ENCODE measurements around the gene USP8. TPM values are rescaled to one million over a fixed set of nuclear protein-coding genes. Genes with fewer than 3 reads are reported as not detected.
"Not testable (repeated sequence)": the region's sequence is repeated elsewhere in the genome, so short reads cannot be mapped to it uniquely, and the experiment has no call there.

The USP8 gene
- total RNA-seq, 1 donor from 2014 or later, result 75.4 TPM

DNA sequence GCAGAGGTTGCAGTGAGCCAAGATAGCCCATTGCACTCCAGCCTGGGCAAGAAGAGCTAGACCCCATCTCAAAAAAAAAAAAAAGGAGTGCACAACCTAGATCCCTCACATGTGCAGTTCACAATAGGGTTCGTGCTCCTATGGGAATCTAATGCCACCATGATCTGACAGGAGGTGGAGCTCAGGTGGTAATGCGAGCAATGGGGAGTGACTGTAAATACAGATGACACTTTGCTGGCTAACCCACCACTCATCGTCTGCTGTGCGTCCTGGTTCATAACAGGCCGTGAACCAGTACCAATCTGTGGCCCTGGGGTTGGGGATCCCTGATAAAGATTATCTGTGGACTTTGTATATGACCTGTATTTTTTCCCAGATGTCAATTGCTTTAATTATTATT, 16.7 kb downstream of the USP8 start:
- no peak for DNase-seq (ENCODE audit: low spot score)

DNA sequence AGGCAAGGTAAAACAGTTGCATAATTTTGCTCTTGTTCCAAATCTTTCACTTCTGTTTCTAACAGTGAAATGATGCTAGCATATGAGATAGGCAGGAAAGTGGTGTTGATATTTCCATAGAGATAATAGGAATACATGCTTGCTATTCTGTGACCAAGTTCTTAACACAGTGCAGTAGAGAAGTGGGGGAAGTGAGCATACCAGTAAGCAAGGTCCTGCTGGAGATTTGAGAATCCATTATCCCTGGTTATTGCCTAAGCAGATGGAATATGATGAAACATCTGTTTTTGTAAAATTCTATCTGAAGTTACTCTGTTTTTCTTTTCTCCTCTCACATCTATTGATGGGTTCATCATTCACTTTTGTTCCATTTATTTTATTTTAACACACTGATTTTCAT, 28.7 kb downstream of the USP8 start:
- DNase-seq (ENCODE audit: low spot score), result peak; percentile 10

DNA sequence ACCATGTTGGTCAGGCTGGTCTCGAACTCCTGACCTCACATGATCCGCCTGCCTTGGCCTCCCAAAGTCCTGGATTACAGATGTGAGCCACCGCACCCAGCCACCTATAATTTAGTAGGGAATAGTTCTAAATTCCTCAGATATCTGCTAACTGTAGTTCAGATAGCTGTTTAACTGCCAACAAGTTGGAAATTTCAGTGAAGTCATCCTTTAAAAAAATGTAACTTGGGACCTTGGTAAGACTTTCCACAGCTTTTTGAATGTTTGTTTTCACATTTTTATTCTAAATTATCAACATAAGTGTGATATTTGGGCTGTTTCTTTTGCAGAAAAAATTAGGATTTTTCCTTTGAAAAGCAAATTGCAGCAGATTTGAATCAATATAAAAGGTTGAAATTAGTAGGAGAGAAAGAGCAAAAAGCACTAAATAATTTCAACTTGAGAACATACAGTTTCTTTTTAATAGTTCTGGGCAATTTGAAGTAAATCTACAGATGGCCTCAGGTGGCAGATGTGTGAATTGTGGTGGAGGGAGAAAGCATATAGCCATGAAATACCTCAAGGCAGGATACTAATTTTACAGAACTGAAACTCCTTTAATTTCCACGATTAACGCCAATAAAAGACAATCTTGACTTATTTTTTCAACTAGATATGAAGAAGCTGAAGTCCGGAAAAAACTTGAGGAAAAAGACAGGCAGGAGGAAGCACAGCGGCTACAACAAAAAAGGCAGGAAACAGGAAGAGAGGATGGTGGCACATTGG, 34.3 kb downstream of the USP8 start:
- peak; percentile 50 for DNase-seq (ENCODE audit: low spot score)

DNA sequence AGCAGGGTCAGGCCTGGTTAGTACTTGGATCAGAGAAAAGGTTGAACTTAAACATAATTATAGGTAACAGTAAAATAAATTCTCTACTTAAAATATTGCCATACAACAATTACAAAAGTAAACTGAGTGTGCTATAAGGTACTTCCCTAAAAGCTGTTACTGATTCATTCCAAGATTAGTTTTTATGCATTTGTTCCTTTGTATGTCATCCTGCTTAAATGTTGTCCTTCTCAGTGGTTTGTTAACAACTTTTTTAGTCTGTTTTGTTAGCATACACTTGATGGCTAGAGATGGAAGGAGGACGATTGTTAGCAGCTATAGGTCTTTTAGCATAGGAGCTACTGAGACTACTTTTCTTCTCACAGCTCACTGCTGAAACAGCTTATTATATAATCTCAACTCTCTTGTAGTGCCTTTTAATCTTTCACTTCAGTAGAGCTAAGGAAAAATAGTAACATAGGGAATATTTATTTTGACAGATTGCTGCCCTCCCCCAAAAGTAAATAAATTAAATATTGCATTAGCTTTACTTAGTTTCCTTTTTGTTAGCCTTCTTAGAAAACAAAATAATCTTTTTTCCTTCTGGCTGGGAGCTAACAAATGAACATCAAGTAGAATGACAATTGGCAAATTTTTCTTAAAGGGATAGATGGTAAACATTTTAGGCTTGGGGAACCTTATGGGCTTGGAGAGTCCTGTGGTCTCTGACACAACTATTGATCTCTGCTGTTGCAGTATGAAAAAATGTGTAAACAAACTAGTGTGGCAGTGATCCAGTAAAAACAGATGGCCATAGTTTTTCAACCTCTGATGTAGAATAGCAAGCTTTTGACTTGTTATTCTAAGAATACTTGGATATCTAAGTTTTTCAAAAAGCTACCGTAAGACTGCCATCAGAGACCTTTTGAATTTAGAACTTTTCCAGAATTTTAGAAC, 39.5 kb downstream of the USP8 start:
- no peak for DNase-seq (ENCODE audit: low spot score)

DNA sequence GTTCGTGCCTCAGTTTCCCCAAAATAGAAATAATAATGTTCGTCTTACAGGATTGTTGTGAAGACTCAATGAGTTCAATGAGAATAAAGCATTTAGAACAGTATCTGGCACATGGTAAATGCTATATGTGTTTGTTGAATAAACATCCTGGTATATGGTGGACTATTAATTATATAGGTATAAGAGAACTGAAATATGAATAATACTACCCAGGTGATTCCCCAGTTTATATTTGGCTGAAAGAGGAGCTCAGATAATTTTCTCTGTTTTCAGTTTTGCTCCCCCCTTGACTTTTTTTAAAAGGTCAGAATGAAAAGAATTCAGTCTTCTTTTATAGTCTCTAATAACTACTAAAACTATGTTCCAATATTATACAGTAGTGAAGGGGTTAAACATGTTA, 46.9 kb downstream of the USP8 start:
- no peak for DNase-seq (ENCODE audit: low spot score)

DNA sequence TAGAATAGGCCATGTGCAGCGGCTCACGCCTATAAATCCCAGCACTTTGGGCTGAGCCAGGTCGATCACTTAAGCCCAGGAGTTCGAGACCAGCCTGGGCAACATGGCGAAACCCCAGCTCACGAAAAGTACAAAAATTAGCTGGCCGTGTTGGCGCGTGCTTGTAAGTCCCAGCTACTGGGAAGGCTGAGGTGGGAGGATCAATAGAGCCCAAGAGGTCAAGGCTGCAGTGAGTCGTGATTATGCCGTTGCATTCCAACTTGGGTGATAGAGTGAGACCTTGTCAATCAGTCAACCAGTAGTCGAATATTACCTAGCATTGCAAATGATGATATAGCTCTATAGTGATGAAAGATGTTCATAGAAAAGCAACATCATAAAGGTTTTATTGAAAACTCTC, 51.9 kb downstream of the USP8 start:
- no peak for DNase-seq (ENCODE audit: low spot score)

DNA sequence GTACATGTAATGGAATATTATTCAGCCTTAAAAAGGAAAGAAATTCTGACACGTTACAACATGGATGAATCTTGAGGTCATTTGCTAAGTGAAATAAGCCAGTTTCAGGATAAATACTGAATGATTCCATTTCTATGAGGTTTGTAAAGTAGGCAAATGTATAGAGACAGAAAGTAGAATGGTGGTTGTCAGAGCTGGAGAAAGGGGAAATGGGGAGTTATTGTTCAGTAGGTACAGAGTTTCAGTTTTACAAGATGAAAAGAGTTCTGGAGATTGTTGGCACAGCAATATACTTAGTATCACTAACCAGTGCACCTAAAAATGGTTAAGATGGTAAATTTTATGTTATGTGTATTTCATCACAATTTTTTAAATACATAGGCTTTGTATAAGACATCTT, 60.6 kb downstream of the USP8 start:
- no peak for DNase-seq (ENCODE audit: low spot score)

DNA sequence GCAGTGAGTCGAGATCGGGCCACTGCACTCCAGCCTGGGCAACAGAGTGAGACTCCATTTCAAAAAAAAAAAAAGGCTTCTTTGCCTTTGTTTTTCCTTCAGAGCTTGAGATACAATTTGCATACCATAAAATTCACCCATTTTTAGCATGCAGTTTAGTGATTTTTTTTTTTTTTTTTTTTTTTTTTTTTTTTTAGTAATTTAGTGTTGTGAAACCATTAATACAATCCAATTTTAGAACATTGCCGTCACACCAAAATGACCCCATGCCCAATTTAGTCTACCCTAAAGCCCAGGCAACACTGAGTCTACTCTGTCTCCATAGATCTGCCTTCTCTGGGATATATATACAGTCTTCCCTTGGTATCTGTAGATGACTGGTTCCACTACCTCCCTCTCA, 61.2 kb downstream of the USP8 start:
- no peak for DNase-seq (ENCODE audit: low spot score)

DNA sequence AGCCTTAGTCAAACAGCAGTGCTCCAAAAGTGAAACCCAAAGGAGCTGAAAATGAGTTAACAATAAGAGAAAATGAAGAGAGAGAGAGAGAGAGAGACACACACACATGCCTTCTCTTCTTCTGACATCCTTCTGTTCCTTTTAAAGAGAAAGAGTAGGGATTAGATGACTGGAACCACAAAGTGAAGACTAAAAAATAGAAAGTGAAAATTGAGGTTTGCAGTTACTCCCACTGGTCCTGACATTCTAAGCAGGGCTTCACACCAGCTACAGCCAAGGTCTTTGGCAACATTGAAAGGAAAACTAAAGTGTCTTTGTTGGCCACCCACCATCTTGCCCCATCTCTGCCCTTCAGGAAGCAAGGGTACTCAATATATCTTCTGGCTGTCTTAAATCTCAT, 63.1 kb downstream of the USP8 start:
- no peak for DNase-seq (ENCODE audit: low spot score)

DNA sequence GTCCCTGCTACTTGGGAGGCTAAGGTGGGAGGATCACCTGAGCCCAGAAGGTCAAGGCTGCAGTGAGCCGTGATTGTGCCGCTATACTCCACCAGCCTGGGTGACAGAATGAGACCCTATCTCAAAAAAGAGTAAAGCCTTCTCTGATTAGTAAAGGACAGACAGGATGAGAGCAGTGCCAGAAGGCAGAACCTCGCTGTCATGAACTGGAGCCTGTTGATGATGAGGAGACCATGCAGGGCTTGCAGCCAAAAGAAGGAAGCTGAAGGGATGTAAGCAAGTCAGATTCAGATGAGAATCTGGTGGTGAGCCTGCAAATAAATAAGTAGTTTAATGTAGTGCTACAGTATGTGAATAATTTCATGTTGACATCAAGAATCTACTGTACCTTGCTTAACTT, 69.4 kb downstream of the USP8 start:
- no peak for DNase-seq (ENCODE audit: low spot score)

DNA sequence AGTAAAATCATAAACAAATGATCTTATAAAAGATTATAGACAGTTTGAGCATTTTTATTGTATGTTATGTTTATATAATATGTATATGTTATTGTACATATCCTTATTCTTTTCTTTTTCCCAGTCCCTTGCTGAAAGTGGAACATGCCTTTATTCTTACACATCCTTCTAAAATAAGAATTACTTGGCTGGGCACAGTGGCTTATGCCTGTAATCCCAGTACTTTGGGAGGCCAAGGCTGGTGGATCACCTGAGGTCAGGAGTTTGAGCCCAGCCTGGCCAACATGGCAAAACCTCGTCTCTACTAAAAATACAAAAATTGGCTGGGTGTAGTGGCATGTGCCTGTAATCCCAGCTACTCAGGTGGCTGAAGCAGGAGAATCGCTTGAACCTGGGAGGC, 70.3 kb downstream of the USP8 start:
- DNase-seq (ENCODE audit: low spot score), result not testable (repeated sequence)

DNA sequence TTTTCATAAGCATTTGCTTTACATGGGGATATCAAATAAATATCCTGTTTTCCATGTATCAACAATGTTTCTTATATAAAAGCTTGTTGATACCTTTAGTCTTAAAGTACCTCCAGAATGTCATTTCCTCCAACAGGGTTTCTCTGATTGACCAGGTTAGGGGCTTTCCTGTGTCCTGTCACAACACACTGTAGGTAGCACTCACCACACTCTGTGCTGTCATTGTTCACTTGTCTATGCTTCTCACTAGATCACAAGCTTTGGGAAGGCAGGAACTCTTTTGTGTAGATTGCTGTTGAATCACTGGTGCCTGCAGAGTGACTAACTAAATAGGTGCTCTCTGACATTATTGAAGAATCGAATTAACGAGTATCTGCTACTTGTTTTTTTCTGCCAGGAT, 72.5 kb downstream of the USP8 start:
- DNase-seq (ENCODE audit: low spot score), result no peak

DNA sequence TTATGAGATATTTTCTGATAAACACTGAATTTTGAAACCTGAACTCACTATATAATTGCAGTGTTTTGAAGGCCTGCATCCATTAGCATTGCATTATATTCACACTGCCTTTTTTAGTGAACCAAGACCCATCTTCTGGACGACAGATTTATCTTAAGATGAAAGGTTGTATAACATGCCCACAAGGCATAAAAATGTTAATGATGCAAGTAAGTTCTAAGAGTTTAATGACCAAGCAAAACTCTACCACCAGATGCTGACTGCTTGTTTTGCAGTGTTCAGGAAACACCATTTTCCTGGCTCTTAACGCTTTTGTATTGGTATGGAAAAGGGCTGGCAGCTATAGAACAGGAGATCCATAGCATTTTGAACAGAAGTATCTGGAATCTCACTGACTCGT, 76.1 kb downstream of the USP8 start:
- no peak for DNase-seq (ENCODE audit: low spot score)

DNA sequence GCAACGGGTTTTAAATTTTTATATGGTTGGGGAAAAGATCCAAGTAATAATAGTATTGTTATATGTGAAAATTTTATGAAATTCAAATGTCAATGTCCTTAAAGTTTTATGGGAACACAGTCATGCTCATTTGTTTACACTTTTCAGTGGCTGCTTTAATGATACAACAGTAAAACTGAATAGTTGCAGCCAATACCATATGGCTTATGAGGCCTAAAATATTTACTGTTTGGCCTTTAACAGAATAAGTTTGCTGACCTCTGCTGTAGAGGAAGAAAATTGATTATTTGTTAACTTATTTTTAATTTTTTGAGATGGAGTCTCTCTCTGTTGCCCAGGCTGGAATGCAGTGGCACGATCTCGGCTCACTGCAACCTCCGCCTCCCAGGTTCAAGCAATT, 77.6 kb downstream of the USP8 start:
- DNase-seq (ENCODE audit: low spot score), result no peak

DNA sequence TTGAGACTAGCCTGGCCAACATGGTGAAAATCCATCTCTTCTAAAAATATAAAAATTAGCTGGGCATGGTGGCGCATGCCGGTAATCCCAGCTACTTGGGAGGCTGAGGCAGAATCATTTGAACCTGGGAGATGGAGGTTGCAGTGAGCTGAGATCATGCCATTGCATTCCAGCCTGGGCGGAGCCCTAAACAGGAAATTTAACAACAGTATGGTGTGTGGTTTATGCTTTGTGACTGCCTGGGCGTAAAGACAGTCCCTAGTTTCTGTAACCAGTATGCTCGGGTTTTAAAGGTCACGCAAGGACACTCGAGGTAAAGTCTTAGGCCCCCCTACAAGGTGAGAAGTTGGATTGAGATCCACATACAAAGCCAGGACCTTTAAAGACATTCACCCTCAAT, 78.9 kb downstream of the USP8 start:
- DNase-seq (ENCODE audit: low spot score), result no peak

DNA sequence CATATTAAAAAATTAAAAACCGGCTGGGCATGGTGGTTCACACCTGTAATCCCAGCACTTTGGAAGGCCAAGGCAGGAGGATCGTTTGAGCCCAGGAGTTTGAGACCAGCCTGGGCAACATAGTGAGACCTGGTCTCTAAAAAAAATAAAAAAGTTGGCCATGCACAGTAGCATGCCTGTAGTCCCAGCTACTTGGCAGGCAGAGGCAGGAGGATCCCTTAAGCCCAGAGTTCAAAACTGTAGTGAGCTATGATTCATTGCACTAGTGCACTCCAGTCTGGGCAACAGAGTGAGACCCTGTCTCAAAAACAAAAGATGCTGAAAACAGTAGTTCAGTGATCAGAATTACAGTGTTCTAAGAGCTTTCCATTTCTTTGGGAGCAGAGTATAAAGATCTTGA, 81.5 kb downstream of the USP8 start:
- not testable (repeated sequence) for DNase-seq (ENCODE audit: low spot score)

DNA sequence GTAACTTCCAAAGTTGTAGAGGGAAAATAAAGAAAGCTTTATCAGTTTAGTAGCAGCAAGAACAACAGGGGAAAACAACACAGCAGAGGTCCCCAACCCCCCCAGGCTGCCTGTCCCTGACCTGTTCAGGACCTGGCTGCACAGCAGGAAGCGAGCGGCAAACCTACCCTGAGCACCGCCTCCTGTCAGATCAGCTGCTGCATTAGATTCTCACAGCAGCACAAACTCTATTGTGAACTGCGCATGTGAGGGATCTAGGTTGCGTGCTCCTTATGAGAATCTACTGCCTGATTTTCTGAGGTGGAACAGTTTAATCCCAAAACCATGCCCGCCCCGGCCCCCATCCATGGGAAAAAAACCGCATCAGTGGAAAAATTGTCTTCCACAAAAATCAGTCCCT, 81.9 kb downstream of the USP8 start:
- peak; percentile 10 for DNase-seq (ENCODE audit: low spot score)

DNA sequence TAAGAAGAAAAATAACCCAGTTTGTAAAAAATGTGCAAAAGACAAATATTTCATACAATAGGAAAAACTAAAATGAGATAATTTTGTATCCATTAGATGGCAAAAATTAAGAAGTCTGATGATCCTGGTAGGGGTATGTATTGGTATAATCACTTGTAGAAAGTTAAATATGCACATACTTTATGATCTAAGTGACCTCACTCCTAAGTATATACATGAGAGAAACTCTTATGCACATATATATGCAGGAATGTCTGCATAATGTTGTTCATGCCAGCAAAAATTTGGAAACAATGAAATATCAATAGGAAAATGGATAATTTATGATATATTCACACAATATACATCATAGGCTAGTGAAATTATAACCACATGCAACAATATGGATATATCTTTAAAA, 88.8 kb downstream of the USP8 start:
- DNase-seq (ENCODE audit: low spot score), result no peak

DNA sequence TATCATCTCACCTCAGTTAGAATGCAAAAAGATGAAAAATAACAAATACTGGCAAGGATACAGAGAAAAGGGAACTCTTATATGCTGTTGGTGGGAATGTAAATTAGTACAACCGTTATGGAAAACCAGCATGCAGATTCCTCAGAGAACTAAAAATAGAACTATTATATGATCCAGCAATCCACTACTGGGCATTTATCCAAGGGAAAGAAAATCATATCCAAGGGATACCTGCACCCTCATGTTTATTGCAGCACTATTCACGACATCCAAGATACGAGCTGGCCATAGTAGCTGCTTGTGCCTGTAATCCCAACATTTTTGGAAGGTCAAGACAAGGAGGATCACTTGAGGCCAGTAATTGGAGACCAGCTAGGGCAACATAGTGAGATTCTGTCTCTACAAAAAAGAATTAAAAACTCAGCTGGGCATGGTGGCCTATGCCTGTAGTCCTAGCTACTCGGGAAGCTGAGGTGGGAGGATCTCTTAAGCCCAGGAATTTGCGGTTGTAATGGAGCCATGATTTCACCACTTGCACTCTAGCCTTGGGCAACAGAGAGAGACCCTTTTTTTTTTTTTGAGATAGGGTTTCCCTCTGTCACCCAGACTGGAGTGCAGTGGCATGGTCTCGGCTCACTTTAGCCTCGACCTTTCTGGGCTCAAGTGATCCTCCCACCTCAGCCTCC, 95.7 kb downstream of the USP8 start:
- DNase-seq (ENCODE audit: low spot score), result no peak

DNA sequence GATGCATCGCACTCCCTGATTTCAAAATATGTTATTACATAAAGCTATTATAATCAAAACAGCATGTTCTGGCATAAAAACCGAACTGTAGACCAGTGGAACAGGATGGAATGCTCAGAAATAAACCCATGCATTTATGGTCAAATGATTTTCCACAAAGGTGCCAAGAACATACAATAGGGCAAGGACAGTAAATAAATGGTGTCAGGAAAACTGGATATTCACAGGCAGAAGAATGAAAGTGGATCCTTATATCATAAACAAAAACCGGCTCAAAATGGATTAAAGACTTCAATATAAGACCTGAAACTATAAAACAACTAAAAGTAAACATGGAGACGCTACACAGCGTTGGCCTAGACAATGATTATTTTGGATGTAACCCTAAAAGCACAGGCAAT, 99.6 kb downstream of the USP8 start:
- no peak for DNase-seq (ENCODE audit: low spot score)

DNA sequence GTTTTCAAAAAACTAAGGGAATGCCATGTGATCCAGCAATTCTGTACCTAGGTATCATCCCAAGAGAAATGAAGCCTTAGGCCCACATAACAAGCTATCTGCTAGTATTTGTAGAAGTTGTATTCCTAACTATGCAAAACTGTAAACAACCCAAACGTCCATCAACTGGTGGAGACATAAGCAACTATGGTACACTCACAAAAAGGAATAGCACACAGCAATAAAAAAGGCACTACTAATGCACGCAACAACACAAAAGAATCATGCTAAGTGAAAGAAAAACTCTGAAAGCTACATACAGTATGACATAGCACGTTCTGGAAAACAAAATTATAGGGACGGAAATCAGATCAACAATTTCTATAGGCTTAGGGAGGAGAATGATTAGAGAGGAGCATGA, 107.0 kb downstream of the USP8 start:
- DNase-seq (ENCODE audit: low spot score), result no peak

DNA sequence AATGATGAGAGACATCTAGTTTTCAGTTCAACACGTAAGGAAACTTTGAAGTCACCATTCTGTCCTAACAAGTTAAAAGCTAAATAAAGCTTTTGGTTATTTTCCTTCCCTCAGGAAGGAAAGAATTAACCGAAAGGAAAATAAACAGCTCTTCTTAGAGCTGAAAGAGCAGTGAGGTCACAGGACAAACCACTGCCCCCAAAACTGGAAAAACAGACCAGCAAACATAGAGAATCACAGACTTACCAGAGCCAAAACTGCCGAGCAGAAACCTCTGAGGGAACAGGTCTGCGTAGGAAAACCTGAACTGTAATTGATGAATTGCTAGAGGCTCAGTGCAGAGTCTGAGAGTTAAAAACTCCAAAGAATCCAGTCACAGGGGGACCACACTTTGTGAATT, 107.6 kb downstream of the USP8 start:
- DNase-seq (ENCODE audit: low spot score), result no peak

DNA sequence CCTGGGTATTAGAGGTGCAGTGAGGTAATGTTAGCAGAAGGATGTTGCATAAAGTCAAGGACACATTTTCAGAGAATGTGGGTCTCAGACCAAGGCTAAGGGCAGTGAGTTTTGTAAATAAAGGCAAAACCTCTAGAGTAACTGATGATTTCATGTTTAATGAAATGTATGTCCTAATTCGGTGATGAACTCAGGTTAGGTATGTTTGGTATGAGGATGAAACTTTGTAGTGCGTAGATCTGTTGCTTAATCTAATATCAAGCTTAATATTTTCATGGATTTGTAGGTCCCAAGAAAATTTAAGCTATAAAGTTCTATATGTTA, 118.6 kb downstream of the USP8 start:
- DNase-seq (ENCODE audit: low spot score), result peak; percentile 45

Data from umbilical cord (tissue), 2 donors.